NCI-H226 (cell line): ENCODE data around the gene PLEKHG4B.
"Not testable (repeated sequence)": the region's sequence is repeated elsewhere in the genome, so short reads cannot be mapped to it uniquely, and the experiment has no call there.

Experiments
- DNase-seq: peaks from one replicate; pipeline ENCODE4 v3.0.0-alpha.2; 2015

The PLEKHG4B gene, protein sequence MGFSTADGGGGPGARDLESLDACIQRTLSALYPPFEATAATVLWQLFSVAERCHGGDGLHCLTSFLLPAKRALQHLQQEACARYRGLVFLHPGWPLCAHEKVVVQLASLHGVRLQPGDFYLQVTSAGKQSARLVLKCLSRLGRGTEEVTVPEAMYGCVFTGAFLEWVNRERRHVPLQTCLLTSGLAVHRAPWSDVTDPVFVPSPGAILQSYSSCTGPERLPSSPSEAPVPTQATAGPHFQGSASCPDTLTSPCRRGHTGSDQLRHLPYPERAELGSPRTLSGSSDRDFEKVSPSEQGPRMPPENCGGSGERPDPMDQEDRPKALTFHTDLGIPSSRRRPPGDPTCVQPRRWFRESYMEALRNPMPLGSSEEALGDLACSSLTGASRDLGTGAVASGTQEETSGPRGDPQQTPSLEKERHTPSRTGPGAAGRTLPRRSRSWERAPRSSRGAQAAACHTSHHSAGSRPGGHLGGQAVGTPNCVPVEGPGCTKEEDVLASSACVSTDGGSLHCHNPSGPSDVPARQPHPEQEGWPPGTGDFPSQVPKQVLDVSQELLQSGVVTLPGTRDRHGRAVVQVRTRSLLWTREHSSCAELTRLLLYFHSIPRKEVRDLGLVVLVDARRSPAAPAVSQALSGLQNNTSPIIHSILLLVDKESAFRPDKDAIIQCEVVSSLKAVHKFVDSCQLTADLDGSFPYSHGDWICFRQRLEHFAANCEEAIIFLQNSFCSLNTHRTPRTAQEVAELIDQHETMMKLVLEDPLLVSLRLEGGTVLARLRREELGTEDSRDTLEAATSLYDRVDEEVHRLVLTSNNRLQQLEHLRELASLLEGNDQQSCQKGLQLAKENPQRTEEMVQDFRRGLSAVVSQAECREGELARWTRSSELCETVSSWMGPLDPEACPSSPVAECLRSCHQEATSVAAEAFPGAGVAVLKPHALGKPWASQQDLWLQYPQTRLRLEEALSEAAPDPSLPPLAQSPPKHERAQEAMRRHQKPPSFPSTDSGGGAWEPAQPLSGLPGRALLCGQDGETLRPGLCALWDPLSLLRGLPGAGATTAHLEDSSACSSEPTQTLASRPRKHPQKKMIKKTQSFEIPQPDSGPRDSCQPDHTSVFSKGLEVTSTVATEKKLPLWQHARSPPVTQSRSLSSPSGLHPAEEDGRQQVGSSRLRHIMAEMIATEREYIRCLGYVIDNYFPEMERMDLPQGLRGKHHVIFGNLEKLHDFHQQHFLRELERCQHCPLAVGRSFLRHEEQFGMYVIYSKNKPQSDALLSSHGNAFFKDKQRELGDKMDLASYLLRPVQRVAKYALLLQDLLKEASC (N-terminal part only)

DNA sequence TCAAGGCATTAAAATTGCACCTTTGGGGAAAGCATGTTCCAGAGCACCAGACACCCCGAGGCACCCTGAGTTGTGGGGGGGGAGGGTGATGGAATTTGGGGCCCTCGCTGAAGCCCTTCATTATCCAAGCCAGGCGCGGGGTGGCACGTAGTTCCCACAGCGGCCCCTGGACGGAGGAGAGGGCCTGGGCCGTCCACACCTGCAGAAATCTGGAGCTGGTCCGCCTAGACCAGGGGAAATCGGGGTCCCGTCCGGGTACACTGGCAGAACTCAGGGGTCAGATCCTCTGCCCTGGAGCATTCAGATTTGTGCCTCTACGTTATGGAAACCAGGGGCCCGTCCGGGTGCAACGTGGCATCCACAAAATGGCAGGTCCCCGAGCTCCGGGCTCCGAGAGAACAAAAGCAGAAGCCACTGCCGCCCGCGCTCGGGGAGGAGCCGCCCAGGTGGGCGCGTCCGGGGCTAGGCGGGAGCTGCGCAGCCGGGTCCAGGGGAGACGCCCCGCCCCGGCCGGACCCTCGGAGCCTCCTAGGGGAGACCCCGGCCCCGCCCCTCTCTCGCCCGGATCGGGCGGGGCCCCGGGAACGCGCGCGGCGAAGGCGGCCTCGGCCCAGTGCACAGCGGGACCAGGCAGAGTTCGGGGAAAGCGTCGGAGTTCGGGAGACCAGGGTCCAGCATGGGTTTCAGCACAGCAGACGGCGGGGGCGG, at the start of gene PLEKHG4B:
TSS of gene PLEKHG4B (plus strand) at position 613 of the 708 bp plus-strand sequence. CDS start at position 677, 64 bp downstream.
- no peak for DNase-seq

DNA sequence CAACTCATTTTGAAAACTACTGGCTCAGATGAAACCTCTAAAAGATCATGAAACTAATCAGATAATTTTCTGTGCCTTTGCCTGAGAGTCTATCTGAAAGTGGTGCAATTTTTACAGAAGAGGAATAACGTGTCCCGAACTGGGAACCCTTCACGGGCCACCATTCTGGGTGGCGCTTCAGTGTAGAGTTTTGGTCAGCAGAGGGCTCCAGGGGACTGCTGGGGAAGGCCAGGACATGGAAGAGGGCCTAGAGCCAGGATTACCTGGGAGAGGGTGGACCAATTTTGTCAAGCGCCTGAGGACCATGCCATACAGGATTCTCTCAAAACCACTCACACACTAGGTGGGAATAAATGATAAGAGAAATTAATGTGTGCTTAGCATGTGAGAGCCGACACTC, 49.7 kb upstream of the PLEKHG4B start:
- no peak for DNase-seq

DNA sequence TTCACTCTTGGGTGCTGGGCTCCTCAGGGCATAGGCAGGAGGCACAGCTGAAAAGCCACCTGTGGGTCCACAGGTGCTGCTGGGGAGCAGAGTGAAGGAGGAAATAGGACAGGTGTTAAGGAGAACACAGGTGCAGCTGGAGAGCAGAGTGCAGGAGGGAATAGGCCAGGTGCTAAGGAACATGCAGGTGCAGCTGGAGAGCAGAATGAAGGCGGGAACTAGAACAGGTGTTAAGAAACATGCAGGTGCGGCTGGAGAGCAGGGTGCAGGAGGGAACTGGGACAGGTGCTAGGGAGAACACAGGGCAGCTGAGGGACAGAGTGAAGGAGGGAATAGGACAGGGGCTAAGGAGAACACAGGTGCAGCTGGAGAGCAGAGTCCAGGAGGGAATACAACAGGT, 43.8 kb upstream of the PLEKHG4B start:
- no peak for DNase-seq

DNA sequence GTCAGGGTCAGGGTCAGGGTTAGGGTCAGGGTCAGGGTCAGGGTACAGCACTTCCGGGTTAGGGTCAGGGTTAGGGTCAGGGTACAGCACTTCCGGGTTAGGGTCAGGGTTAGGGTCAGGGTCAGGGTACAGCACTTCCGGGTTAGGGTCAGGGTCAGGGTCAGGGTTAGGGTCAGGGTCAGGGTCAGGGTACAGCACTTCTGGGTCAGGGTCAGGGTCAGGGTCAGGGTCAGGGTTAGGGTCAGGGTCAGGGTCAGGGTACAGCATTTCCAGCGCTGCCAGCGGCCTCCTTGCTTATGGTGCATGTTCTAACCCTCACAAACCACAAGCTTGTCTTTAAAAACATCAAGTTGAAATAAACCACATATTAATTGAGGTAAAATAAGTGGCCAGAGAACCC, 42.4 kb upstream of the PLEKHG4B start:
- not testable (repeated sequence) for DNase-seq

DNA sequence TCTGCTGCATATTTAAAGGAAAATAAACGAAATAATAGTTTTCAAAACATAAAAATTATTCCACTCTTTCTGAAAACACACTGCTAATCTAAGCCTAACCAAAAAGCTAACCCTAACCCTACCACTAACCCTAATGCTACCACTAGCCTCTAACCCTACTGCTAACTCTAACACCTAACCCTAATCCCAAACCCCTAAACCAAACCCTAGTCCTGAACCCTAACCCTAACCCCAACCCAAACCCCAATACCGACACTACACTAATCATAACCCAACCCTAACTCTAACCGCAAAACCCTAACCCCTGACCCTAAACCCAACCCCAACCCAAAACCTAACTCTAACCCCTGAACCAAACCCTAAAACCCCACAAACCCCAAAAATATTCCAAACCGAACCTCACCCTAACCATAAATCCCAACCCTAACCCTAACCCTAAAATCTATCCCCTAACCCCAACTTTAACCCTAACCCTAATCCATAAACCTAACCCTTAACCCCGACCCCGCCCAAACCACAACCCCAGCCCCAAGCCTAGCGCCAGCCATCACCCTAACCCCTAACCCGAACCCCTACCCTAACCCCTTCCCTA, 41.9 kb upstream of the PLEKHG4B start:
- DNase-seq: no peak

DNA sequence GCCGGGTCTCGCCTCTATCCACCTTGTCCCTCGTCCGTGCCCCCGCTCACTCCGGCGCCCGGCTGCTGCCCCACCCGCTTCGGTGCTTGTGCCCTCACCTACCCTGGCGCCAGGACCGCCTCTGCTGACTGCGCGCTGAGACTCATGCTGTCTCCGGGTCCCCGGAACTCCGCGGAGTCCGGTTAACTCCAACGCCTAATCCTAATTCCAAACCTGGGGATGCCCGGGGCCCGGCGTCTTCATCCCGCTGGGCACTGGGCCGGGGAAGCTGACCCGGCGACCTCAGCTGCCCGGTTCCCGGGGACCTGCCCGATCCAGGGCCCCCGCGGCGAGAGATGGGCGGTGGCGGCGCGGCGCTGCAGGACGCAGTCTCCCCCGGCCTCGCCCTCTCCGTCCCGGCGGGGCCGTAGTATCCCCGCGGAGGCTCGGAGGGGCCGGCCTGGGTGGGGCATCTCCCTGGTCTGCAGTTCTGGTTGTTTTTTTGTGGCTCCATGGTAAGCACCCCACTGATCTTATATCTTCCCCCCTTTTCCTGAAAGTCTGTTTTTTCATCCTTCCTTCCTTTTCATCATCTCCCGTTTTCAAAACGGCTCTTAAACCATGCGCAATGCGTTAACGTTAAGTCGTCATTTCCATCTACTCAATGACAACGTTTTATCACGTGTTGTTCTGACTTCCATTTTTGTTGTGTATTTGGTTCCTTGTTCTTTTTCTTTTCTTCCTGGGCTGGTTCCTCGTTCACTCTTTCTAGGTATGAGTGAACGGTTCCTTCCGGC, 41.1 kb upstream of the PLEKHG4B start:
- no peak for DNase-seq

DNA sequence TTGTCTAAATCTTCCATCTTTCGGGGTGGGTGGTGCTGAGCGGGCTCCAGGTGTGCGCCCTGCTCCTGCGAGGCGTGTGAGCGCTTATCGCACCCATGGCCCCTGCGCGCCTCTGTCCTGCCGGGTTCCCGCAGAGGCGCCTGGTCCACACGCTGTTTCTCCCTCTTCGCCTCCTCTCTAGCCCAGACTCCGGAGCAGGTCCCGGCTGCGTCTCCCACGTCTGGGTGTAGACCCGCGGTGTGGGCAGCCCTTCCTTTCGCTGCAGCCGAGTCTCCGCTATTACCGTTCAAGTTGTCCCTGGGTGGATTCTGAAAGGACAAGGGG, 40.5 kb upstream of the PLEKHG4B start:
- DNase-seq: no peak

DNA sequence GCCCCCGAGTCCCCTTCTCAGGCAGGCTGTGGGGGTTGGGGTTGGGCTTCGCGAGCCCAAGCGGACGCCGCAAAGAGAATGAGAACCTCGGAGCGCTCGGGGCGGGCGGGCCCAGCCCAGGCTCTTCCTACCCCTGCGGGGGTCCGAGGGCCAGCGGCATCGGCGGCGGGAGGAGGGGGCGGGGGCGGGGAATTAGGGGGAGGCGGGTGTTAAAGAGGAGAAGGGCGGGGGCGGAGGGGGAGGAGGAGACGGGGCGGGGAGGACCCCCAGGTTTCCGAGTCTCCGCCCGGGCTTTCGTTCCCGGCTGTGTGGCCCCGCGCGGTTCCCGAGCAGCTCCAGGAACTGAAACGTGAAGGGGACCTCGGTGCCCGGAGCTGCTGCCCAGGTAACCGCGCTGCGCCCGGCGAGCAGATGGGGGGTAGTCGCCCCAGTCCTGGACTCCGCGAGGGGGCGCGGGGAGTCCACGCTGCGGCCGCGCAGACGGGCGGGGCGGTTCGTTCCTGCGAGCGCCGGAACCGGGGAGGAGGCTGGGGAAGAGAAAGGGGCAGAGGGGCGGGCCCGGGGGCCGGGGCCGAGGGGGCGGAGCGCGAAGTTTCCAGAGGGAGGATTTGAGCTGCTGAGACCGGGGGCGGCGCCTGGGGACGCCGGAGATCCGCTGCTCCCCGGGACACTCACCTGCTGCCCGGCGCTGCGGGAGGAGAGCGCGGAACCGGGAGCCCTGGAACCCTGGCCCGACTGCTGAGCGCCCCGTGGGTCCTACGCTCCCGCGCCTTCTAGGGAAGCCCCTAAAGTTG, 38.4 kb upstream of the PLEKHG4B start:
- DNase-seq: peak; percentile 65

DNA sequence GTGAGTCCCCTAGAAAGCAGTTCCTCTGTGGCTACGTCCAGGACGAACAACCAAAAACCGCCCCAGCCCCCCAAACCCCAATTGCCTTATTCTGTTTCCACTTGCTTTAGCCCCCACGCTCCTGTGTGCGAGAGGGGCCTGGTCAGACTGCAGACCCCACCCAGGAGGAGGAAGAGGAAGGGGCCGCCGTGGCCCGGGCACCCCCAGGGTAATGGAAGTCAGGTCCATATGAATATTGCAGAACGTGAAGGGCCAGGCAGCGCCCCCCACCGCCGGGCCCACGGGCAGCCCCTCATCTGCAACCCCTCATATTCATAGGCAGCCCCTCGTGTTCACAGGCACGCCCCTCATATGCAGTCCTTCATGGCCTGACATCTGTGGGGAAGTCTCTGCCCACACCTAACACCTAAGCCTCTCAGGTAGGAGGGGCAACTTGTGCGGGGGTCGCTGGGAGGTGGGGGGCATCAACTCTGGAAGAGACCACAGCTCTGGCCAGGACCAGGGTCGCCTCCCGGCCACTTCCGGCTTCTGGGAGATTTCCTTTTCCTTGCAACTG, 37.7 kb upstream of the PLEKHG4B start:
- no peak for DNase-seq

DNA sequence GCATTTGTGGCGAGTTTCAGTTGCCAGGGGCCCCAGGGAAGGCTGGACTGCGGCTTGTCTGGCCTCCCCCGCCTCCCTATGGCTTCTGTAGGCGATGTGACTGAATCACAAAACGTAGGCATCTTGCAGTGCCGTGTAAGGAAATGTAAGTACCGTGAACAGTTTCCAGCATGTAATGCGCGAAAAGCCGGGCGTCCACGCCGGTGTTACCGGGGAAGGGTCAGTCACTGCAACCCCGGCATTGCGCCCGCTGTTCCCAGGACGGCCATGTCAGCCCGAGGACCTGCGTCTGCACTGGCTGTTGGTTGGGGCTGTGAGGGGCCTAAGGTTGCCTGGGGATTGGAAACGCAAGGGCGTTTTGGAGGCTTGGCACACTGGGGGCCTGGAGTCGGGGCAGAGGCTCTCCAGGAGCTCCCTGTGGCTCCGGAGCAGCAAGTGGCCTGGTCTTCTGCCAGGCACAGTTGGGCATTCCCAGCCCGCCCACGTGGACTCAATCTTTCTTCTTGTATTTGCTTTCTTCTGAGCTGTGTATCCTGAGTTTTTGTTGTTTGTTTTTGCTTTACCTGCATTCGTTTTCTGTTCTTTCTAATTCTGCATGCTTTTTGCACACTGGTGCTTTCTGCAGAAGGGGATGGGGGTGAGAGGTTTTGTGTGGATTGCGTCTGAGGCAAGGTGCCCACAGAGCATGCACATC, 36.9 kb upstream of the PLEKHG4B start:
- DNase-seq: no peak

DNA sequence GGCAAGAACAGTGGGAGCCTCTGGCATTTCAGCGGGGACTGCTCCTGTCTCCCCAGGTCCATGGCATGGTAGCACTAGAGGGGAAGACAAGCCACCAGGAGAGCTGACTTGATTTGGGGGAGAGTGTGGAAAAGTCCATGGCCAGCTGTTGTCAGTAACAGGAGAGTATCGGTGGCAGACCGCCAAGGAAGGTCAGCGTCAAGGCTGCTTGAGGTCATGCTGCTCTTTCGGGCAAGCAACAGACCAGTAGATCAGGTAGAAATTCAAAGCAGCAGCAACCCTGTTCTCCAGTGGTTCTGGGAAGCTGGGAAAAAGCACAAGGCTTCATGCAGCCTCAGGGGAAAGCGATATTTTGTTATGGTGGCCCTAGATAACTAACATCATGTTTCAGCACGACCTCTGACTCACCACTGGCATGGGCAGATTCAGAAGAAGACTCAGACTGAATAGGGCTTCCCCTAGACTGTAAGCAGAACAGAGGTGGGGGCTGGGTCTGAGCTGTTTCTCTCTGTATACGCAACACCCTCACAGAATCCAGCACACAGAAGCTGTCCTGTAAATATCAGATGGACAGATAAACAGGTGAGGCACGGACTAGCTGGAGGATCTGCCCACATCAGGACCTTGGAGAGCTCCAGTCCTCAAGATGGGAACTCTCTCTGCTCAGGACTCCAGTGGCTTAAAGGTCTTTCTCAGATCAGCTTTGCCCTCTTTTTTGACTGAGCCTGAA, 35.2 kb upstream of the PLEKHG4B start:
- DNase-seq: peak; percentile 22

DNA sequence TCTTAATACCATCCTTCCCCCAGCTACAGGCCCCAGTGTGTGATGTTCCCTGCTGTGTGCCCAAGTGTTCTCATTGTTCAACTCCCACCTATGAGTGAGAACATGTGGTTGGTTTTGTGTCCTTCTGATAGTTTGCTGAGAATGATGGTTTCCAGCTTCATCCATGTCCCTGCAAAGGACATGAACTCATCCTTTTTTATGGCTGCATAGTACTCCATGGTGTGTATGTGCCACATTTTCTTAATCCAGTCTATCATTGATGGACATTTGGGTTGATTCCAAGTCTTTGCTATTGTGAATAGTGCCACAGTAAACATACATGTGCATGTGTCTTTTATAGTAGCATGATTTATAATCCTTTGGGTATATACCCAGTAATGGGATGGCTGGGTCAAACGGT, 31.7 kb upstream of the PLEKHG4B start:
- DNase-seq: not testable (repeated sequence)

DNA sequence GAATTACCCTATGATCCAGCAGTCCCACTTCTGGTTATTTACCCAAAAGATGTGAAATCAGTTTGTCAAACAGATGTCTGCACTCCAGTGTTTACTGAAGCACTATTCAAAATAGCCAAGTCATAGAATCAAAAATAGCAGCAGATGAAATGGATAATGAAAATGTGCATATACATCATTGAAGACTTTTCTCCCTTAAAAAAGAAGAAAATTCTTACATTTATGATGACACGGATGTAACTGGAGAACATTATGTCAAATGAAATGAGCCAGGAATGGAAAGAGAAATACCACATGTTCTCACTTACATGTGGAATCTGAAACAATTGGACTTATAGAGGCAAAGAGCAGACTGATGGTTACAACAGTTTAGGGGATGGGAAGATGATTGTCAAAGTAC, 21.5 kb upstream of the PLEKHG4B start:
- no peak for DNase-seq

DNA sequence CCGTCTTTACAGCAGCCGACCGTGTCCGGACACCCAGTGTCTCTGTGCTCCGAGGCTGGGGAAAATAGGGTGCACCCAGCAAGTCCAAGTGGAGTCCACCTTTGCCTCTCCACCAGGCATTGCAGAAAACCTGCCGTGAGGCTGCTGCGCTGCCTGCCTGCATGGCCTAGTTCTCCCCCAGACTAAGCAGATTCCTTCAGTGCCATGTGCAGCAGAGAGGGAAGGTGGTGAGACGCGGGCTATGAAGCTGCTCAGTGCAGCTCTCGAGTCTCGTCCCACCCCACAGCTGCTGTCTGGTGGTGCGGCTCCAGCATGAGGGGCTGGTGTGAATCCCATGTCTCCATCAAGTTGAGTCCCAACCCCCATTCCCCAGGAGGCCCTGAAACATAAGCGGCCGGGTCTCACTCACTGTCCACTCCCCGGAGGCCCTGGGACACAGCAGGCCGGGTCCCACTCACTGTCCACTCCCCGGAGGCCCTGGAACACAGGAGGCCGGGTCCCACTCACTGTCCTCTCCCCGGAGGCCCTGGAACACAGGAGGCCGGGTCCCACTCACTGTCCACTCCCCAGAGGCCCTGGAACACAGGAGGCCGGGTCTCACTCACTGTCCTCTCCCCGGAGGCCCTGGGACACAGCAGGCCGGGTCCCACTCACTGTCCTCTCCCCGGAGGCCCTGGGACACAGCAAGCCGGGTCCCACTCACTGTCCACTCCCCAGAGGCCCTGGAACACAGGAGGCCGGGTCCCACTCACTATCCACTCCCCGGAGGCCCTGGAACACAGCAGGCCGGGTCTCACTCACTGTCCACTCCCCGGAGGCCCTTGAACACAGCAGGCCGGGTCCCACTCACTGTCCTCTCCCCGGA, 19.4 kb upstream of the PLEKHG4B start:
- not testable (repeated sequence) for DNase-seq

DNA sequence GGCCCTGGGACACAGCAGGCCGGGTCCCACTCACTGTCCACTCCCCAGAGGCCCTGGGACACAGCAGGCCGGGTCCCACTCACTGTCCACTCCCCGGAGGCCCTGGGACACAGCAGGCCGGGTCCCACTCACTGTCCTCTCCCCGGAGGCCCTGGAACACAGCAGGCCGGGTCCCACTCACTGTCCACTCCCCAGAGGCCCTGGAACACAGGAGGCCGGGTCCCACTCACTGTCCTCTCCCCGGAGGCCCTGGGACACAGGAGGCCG, 18.9 kb upstream of the PLEKHG4B start:
- DNase-seq: not testable (repeated sequence)

DNA sequence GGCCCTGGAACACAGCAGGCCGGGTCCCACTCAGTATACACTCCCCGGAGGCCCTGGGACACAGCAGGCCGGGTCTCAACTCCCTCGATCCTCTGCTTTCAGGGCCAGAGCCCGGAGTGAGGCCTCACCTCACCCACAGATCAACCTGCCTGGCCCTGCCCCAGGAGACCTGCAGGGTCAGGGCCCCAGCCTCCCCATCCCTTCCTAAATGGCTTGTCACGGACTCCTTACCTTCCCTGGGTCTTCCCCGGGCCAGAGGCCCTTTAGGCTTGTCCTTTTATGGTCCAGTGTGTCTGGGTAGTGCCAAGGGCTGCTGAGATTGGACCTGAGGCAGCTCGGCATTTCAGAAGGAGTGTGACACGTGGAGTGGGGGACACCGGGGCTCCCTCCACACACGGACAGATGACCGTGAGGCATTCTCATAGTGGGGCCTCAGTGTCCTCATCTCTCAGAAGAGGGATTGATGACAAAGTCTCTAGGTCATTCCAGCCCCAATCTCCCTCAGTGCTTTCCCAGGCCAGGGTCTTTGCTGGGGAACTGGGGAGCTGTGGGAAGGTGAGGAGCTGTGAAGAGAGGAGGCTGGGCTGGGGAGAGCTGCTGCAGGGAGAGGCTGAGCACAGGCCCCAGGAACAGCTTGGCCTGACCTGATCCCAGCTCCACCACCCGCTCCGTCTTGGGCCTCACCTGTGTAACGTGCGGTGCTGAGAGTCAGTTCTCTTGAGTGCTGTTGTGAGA, 18.0 kb upstream of the PLEKHG4B start:
- DNase-seq: no peak

DNA sequence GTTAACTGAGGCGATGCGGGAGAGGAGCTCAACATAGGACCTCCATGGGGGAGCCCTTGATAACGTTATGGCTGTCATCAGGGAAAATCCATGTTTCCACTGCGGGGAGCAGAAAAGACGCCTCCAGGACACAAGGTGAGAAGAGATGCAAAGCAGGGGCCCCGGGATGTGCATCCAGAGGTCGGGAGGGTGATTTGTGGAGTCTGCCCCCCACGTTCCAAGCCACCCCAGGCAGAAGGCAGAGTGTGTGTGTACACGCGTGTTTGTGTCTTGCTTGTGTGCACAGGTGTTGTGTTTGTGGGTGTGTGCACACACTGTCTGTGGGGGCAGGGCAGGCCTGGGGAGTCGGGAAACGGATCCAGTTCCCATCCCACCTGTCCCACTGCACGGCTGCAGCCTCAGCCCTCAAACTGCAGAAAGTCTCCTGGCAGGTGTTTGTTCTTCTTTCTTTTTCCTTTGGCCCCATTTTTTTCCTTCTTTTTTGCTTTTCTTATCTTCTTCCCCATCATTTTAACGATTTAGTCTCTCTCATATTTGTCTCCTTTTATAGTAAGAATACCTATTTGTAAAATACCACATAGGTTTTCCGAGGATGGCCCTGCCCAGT, 17.4 kb upstream of the PLEKHG4B start:
- no peak for DNase-seq
